Endometrium (tissue), 2 donors: ENCODE measurements around the gene ZBTB46.
"Not testable (repeated sequence)": the region's sequence is repeated elsewhere in the genome, so short reads cannot be mapped to it uniquely, and the experiment has no call there.

ENCODE experiments used
- FAIRE-seq: peaks from 2 replicates; lab custom pipeline; 2012; peaks lifted over from hg19 to GRCh38; lab: Jason Lieb, UNC
- donor health status: control.
- donor health status: control.

ZBTB46 gene

DNA sequence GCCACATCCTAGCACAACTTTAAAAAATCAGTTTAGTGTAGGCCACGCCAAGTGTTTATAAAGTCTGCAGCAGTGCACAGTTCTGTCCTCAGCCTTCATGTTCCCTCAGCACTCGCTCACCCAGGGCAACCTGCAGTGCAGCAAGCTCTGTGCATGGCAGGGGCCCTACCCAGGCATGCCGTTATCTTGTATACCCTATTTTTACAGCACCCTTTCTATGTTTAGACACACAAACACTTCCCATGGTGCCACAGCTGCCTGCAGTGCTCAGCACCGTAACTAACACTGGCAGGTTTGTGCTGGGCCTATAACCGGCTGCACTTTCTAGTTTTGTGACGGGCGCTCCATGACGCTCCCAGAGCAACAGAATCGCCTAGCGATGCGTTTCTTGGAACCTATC lies 43.8 kb downstream of the ZBTB46 start:
- FAIRE-seq: no peak

GRCh38 chr20:63785691-63786131 lies 45.4 kb downstream of the ZBTB46 start:
- FAIRE-seq: no peak

- FAIRE-seq: no peak
Observed at GRCh38 chr20:63783970-63784369, 47.1 kb downstream of the ZBTB46 start.

- no peak for FAIRE-seq
Observed at GRCh38 chr20:63782521-63782971, 48.5 kb downstream of the ZBTB46 start.

DNA sequence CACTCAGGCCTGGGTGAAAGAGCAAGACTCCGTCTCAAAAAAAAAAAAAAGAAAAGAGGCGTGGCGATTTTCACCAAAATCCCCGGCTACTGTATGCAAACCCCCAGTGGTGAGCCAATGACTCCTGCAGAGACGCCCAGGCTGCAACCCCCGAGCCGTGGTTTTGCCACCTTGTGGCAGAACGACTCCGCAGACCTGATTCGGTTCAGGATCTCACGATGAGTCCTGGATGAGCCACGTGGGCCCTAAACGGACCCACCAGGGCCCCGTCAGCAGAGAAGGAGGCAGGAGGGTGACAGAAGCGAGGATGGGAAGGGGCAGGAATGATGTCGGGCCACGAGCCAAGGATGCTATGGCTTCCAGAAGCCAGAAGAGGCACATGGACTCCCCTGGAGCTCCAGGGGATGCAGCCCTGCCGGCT lies 49.0 kb downstream of the ZBTB46 start:
- no peak for FAIRE-seq

GRCh38 chr20:63781181-63781580 lies 49.9 kb downstream of the ZBTB46 start:
- FAIRE-seq: no peak

- no peak for FAIRE-seq
Observed at GRCh38 chr20:63778857-63779256, 52.2 kb downstream of the ZBTB46 start.

- no peak for FAIRE-seq
Observed at GRCh38 chr20:63778034-63778752, 52.9 kb downstream of the ZBTB46 start.

DNA sequence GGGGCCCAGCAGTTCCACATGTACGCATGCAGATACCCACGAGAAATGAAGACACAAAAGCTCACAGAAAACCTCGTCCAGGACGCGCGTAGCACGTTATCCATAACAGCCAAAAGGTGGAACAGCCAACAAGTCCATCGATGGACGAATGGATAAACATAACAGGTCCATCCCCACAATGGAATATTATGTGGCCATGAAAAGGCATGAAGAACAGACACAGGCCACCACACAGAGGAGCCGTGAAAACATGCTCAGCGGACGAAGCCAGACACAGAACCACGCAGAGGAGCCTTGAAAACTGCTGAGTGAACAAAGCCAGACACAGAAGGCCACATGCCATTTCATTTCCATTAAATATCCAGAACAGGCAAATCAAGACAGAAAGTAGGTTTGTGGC lies 53.5 kb downstream of the ZBTB46 start:
- no peak for FAIRE-seq

DNA sequence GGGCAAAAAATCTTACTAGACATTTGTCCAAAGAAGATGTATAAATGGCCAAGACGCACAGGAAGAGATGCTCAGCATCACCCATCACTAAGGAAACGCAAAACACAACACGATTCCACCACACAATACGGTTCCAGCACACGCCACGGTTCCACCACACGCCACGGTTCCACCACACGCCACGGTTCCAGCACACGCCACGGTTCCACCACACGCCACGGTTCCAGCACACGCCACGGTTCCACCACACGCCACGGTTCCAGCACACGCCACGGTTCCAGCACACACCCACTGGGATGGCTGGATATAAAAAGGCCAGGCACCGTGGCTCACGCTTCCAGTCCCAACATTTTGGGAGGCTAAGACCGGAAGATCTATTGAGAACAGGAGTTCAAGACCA lies 54.2 kb downstream of the ZBTB46 start:
- not testable (repeated sequence) for FAIRE-seq

- no peak for FAIRE-seq
Observed at GRCh38 chr20:63775096-63775978, 55.7 kb downstream of the ZBTB46 start.

DNA sequence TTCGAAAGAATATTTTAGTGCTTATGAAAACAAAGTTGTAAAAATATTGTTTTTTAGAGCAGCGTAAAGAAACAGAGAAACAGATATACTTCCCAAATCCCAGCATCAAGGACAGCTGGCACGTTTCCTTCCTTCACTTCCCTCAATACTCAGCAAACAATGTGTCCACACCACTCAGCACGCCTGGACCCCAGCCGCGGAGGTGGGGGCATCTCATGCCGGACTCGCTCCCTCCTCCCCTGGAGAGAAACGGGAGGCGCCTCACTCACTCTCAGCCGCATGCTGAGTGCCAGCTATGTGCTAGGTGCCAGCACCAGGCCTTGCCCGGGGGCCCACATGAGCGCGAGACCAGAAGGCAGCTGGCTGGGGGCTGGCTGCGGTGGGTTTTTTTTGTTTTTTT lies 56.8 kb downstream of the ZBTB46 start:
- no peak for FAIRE-seq

GRCh38 chr20:63773571-63774241 lies 57.4 kb downstream of the ZBTB46 start:
- no peak for FAIRE-seq

- no peak for FAIRE-seq
Observed at GRCh38 chr20:63772781-63773518, 58.1 kb downstream of the ZBTB46 start.

DNA sequence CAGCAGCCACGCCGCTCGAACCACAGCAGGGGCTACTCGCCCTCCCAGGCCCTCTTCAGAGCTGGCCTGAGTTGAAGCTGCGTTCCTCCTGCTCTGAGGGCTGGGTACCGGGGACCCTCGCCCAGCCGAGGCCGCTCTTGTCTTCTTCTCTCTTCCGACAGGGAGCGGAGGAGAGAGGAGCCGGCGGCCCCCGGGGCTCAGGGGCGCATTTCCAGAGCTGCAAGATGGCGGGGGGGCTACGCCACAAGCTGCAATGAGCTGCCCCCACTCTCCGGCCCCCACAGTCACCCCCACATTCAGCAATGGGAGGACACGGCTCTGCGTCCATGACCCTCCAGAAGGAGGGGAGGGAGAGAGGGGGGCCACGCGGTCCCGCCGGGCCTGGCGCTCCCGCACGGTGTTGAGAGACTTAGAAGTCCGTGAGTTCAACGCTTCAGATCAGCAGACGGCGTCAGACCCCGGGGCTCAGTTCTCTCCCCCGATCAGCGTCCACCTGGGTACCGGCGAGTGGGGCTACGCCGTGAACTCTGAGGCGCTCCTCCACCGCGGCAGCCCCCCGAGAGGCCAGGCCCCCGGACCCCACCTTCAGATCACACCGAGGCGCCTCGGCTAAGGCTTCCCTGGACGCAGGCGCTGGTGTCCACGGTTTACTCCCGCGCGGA lies 59.9 kb downstream of the ZBTB46 start:
- no peak for FAIRE-seq

GRCh38 chr20:63769891-63770474 lies 61.1 kb downstream of the ZBTB46 start:
- FAIRE-seq: no peak

DNA sequence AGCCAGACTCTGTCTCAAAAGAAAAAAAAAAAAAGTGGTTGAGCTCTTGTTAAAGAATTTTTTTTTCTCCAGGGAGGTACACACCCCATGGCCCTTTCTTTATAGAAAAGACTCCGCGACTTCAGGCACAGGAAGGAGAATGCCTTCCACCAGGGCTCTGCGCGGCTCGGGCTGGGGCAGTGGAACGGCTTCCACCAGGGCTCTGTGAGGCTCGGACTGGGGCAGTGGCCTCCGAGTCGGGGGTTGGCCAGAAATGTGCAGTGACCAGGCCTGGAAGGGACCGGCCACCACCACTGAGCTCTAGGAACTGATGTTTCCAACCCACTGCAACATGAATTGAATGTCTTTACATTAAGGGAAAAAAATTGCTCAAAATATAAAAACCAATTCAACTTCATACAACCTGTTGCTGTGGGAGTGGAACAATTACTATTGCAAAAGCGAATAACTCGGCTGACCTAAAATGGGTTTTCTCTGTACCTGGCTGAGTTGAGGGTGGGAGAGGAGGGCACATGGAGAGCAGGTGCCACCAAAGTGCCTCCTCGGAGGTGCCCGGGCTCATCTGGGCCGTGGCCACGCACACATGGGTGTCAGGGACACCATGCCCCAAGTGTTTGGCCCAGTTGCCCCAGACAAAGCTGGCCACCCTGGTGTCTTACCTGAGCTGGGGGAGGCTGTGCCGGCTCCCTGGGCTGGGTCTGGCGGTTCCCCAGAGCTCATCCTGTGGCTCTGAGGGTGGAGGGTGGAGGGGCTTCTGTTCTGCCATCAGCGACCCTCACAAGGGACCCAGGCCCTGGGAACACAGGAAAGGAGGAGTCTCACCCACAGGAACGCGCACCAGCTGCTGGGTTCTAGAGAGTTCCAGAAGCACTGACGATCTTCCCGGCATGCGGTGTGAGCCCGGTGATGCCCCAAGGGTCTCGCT lies 62.2 kb downstream of the ZBTB46 start:
- FAIRE-seq: no peak

- FAIRE-seq: no peak
Observed at GRCh38 chr20:63767886-63768285, 63.2 kb downstream of the ZBTB46 start.

DNA sequence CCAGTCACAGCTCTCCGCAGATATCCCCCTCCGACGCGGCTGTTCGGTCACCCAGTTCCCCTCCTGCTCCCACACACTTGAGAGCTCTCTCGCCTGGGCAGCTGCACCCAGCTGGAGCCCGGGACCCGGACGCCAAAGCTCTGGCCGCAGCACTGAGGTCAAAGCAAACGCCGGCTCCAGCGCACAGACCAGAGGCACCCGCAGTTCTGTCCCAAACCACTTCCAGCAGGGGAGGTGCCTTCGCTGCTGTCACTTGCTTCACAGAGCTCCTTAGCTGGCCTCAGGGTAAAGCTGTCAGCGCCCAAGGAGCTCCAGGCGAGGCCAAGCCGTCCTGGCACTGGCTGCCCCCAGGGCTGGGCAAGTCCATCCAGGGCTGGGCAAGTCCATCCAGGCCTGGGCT lies 63.6 kb downstream of the ZBTB46 start:
- FAIRE-seq: no peak
